Lung microvascular endothelial cell (primary cell): ENCODE measurements around the gene NXPH4. TPM values are rescaled to one million over a fixed set of nuclear protein-coding genes. Genes with fewer than 3 reads are reported as not detected.

Experiments used
- DNase-seq, 2 donors: peaks; one replicate each; pipeline versions ENCODE4 v3.0.0 to v3.0.0-alpha.2; 2010; ENCODE audit warnings: low read depth in 2 of 2
- total RNA-seq: library from RNA; depleted of rRNA; stranded (reverse); fragments of >200 nt; gene quantifications from 2 replicates; pipeline ENCODE4 v1.2.1, GENCODE V29; 2014

Gene NXPH4
- total RNA-seq, 1 donor from 2014 or later: under 0.01 TPM

DNA sequence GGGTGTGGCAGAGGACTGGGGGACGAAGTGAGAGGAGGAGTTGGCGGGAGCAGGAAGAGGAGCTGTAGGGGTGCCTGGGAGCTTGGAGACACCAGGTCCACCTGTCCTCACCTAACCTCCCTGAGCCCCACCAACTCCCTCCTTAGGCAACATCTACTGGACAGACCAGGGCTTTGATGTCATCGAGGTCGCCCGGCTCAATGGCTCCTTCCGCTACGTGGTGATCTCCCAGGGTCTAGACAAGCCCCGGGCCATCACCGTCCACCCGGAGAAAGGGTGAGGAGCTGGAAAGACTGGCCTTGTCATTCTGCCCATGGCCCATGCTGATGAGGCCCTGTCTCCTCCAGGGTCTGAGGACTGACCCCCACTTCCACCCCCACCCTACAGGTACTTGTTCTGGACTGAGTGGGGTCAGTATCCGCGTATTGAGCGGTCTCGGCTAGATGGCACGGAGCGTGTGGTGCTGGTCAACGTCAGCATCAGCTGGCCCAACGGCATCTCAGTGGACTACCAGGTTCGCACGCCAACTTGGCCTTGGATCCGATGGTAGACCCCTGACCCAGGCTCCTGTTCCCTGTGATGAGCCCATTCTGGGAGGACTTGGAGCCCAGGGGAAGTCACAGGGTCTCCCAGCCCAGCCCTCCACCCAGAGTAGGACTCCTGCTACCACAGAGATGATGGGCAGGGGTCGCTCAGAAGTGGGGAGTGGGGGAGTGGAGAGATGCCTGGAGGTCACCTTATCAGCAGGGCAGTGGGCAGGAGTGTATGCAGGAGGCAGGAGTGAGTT, 32.5 kb upstream of the NXPH4 start:
- no peak for DNase-seq

DNA sequence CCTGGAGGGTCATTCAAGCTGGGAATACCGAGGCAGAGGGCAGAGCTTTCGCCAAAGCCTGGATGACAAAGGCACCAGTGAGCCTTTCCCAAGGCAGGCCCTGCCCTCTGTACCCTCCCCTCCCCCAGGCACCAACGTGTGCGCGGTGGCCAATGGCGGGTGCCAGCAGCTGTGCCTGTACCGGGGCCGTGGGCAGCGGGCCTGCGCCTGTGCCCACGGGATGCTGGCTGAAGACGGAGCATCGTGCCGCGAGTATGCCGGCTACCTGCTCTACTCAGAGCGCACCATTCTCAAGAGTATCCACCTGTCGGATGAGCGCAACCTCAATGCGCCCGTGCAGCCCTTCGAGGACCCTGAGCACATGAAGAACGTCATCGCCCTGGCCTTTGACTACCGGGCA, 31.2 kb upstream of the NXPH4 start:
- no peak for DNase-seq

DNA sequence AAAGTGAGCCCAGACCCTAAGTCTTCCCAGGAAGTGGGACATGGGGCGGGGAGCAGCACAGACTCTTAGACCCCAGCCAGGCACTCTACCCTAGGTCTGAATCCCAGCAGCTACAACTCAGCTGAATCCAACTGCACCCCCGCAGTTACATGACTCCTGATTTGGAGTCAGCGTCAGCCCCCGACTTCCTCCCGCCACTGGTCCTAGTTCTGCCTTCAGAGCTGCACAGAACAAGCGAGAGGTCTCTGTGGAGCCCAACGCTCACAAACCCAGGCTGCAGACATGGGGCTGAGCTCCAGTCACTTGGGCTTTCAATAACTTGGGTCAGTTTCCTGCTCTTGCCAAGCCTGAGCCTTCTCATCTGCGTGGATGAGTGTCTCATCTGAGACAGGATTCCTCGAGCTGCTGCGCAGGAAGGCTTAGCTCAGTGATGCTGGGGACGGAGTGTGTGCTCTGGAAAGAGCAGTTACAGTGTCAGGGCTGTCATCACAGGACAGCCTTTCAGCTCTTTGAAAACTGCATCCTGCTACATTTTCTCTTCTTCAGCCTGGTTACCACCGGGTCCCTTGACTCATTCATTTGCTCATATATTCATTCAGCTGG, 30.6 kb upstream of the NXPH4 start:
- no peak for DNase-seq

DNA sequence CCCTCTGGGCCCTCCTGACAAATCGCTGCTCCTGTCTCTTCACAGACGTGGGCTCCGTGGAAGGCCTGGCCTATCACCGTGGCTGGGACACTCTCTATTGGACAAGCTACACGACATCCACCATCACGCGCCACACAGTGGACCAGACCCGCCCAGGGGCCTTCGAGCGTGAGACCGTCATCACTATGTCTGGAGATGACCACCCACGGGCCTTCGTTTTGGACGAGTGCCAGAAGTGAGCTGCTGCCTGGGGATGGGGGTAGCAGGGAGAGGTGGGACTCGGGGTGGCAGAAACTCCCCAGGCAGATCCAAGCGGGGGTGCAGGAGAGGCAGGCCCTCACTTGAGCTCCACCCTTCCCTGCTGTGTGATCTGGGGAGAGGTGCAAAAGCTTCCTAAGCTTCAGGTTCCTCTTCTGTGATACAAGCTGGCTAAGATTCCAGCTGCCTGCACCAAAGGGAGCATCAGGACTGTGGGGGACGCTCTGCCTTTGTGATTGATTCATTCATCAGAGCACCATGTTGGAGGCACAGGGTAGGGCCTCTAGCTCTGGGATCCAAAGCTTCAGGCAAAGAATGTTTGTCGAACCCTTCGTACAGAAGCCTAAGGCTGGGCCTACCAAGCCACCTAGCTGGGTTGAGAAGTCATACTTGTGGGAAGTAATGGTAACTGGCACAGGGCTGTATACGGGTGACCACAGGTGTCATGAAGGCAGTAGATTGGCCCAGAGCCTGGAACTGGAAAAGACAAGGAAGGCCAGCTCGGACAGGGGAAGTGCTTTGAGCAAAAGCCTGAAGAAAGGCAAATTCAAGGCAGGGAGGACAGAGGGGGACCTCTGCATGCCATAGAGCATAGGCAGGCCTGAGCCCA, 29.1 kb upstream of the NXPH4 start:
- no peak for DNase-seq

DNA sequence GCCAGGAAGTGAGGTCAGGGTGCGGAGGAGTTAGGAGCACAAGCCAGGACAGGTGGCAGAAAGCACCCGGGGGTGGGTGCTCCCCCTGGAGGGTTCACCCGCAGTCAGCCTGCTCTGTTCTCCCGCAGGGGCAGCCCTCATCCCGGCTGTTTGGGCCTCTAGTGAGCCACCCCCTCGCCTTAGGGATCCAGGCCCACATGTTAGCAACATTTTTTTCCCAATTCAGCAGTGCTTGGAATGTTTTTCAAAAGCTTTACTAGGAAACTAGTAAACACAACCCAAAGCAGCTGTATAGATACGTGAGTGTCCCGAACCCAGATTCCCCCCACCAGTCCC, 28.5 kb upstream of the NXPH4 start:
- DNase-seq: no peak

DNA sequence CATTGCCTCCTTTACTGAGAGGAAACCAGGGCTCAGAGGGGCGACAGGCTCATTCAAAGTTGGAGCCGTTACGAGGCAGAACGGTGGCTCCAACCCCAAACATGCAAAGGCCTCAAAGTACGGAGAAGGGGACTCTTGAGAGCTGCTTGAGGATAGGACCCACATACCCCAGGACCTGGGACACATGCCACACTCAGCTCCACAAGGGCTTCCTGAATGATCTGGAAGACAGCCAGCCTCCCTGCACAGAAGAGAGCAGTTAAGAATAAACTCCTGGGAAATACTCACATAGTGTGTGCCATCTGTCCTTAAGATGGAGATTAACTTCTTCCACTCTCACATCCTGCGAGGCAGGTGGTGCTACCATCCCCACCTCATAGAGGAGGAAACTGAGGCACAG, 26.6 kb upstream of the NXPH4 start:
- DNase-seq: peak; percentile 37 to 43

DNA sequence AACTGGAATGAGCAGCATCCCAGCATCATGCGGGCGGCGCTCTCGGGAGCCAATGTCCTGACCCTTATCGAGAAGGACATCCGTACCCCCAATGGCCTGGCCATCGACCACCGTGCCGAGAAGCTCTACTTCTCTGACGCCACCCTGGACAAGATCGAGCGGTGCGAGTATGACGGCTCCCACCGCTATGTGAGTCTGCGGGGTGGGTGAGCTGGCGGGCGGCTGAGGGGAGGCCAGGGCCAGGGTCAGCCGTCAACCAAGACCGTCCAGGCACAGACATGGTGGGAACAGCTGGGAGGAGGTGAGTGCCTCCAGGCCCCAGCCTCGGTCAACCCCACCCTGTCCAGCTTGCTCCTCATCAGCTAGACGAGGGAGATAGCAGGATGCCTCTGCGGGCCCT, 25.8 kb upstream of the NXPH4 start:
- no peak for DNase-seq

DNA sequence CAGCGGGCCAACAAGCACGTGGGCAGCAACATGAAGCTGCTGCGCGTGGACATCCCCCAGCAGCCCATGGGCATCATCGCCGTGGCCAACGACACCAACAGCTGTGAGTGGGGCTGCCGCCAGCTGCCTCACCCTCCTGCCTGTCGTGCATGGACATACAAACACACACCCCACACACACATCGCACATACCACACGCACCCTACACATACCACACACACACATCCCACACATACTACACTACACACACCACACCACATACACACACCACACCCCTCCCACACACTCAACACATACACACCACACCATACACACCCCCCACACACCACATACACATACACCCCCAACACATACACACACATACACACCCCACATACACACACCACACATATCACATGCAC, 25.2 kb upstream of the NXPH4 start:
- DNase-seq: no peak

DNA sequence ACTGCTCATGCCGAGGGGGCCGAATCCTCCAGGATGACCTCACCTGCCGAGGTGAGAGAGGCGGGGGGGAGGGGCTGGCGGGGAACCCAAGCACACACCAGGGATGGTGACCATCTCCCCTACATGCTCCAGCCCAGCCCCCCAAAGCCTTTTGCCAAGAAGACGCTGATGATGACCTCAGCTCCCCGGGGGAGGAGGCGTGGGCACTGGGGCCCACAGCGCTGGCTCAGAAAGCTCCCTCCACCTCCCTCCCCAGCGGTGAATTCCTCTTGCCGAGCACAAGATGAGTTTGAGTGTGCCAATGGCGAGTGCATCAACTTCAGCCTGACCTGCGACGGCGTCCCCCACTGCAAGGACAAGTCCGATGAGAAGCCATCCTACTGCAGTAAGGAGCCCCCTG, 23.7 kb upstream of the NXPH4 start:
- no peak for DNase-seq

DNA sequence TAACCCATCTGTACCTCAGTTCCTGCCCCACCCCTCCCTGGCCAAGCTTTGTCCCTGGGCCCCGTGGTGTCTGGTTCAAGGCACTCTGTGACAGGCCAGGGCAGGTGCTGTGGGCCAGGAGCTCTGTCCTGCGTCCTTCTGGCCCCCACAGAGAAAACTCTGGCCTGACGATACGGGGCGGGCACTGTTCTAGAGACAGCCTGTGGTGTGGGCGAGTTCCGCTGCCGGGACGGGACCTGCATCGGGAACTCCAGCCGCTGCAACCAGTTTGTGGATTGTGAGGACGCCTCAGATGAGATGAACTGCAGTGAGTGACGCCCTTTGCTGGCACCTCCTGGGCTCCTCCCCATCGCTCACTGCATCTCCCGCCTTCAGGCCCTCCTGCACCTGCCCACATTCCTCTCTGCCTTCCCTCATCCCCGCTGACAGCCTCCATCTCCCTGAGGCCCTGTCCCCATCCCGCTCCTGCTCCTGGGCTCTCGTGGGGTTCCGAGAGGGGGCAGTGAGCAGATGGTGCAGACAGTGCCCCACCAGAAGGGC, 22.8 kb upstream of the NXPH4 start:
- DNase-seq: no peak

DNA sequence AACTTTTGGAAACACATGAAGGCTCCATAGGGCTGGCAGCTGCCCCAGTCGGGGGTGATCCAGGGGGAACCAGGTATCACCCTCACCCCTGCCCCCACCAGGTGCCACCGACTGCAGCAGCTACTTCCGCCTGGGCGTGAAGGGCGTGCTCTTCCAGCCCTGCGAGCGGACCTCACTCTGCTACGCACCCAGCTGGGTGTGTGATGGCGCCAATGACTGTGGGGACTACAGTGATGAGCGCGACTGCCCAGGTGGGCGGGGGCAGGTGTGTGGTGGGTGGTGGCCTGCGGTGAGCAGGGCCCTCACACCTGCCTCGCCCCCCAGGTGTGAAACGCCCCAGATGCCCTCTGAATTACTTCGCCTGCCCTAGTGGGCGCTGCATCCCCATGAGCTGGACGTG, 22.3 kb upstream of the NXPH4 start:
- no peak for DNase-seq

DNA sequence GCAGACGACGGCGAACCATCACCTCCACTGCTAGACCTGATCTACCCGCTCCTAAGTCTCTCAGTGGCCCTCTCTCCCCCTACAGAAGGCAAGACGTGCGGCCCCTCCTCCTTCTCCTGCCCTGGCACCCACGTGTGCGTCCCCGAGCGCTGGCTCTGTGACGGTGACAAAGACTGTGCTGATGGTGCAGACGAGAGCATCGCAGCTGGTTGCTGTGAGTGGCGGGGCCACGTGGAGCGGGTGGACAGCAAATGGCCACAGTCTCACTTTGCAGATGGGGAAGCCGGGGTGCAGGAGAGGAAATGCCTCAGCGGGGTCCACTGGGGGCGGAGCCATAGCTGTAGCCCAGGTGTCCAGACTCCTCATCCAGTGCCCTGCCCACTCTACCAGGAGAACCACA, 21.4 kb upstream of the NXPH4 start:
- DNase-seq: no peak

DNA sequence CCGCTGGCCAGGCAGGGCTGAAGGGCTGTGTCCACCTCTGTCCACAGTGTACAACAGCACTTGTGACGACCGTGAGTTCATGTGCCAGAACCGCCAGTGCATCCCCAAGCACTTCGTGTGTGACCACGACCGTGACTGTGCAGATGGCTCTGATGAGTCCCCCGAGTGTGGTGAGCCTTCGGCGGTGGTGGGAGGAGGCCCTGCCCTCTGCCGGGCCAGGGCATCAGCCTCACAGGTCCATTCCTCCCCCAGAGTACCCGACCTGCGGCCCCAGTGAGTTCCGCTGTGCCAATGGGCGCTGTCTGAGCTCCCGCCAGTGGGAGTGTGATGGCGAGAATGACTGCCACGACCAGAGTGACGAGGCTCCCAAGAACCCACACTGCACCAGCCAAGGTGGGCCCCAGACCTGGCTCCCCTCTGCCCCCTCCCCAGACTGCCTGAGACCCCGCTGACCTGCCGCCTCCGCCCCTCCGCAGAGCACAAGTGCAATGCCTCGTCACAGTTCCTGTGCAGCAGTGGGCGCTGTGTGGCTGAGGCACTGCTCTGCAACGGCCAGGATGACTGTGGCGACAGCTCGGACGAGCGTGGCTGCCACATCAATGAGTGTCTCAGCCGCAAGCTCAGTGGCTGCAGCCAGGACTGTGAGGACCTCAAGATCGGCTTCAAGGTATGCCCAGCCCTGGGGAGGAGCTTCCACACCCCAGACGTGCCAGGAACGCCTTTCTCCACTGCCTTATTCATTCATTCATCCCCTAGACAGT, 20.8 kb upstream of the NXPH4 start:
- no peak for DNase-seq

DNA sequence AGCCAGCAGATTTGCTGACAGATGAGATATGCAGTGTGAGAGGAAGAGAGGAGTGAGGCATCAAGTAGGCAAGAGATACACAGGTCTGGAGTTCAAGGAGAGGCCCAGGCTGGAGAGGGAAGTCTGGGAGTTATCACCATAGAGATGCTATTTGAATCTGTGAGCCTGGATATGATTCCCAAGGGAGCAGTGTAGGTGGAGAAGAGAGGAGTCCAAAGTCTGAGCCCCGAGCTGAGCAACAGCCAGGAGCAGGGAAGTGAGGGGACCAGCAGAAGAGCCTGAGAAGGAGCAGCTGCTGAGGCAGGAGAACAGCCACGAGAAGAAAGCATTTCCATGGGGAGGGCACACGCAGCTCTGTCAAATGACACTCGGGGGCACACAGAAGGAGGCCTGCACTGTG, 20.2 kb upstream of the NXPH4 start:
- no peak for DNase-seq

DNA sequence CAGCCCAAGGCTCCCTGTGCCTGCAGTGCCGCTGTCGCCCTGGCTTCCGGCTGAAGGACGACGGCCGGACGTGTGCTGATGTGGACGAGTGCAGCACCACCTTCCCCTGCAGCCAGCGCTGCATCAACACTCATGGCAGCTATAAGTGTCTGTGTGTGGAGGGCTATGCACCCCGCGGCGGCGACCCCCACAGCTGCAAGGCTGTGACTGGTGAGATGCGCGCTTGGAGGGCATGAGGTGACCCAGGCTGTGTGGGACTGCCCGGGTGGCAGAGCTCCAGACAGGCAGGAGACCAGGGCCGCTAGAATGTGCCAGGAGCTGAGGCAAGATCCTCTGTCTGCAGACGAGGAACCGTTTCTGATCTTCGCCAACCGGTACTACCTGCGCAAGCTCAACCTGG, 19.6 kb upstream of the NXPH4 start:
- no peak for DNase-seq

DNA sequence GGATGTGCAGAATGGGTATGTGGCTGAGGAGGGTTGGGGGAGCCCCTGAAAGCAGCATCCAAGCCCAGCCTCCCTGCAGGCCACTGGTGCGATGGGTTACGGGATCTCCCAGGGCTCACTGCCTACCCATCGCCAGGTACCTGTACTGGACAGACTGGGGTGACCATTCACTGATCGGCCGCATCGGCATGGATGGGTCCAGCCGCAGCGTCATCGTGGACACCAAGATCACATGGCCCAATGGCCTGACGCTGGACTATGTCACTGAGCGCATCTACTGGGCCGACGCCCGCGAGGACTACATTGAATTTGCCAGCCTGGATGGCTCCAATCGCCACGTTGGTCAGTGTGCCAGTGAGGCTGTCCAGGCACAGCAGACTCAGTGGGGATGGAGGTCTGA, 18.3 kb upstream of the NXPH4 start:
- DNase-seq: no peak

DNA sequence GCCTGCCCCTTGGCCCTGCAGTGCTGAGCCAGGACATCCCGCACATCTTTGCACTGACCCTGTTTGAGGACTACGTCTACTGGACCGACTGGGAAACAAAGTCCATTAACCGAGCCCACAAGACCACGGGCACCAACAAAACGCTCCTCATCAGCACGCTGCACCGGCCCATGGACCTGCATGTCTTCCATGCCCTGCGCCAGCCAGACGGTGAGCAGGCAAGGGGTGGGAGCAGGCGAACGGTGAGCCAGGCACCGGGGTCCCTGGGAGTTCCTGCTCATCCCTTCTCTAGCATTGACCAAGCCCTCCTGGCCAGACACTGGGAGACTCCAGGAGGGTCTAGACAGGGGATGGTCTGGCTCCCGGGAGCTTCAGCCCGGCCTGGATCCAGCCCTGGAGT, 17.4 kb upstream of the NXPH4 start:
- no peak for DNase-seq

DNA sequence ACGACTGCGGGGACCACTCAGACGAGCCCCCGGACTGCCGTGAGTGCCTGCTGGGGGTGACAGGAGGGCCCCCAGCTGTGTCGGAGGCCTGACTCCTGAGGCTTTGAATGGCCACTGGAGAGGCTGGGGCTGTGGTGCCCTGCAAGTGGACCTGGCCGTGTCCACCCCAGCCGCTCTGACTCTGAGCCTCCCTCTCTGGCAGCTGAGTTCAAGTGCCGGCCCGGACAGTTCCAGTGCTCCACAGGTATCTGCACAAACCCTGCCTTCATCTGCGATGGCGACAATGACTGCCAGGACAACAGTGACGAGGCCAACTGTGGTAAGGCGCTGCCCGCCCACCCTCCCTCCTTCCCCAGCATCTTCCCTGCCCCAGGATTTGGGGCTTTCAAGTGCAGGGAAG, 16.1 kb upstream of the NXPH4 start:
- no peak for DNase-seq

DNA sequence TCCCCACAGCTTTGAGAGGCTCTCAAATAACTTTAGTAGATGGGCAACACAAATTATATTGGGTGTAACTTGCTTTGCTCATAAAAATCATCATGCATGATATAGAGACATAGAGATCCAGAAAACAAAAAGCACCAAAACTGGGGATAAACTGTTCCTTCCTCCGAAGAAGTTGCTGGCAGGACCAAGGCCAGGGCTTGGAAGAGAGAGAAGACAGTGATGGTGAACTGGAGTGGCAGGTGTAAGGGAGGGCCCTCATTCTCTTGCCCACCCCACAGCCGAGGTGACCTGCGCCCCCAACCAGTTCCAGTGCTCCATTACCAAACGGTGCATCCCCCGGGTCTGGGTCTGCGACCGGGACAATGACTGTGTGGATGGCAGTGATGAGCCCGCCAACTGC, 15.4 kb upstream of the NXPH4 start:
- no peak for DNase-seq

DNA sequence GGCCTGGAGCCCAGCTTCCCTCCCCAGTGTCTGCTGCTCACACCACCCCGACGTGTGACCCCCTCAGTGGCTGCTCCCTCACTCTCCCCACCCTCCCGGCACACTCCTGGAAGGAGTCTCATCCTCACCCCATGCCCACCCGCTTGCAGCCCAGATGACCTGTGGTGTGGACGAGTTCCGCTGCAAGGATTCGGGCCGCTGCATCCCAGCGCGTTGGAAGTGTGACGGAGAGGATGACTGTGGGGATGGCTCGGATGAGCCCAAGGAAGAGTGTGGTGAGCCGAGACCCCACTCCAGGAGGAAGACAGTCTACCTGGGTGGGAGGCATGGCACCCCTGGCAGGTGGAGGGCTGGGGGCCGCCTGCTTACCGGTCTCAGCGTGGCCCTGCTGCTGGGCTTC, 15.0 kb upstream of the NXPH4 start:
- no peak for DNase-seq

DNA sequence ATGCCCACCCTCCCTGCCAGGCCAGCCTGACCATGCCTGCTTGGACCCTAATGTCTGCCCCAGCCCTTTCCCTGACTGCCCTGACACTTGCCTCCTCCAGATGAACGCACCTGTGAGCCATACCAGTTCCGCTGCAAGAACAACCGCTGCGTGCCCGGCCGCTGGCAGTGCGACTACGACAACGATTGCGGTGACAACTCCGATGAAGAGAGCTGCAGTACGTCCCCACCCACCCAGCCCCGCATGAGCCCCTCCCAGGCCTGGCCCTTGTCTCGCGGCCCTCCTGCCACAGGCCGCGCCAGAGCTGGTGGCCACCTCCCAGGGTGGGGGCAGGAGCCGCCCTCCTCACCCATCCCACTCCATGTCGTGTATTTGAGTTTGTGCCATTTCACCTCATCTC, 14.3 kb upstream of the NXPH4 start:
- no peak for DNase-seq

DNA sequence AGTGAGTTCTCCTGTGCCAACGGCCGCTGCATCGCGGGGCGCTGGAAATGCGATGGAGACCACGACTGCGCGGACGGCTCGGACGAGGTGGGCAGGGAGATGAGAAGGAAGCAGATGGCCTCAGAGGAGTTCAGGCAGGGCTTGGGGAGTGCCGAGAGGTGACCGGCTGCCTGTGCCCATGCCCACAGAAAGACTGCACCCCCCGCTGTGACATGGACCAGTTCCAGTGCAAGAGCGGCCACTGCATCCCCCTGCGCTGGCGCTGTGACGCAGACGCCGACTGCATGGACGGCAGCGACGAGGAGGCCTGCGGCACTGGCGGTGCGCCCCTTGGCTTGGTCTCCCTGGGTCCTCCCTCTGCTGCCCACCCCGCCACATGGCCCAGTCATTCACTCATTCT, 13.4 kb upstream of the NXPH4 start:
- no peak for DNase-seq
